Heart right ventricle (tissue), 16 donors: Measurements from ENCODE around the gene SMARCA4. TPM values are rescaled to one million over a fixed set of nuclear protein-coding genes. Genes with fewer than 3 reads are reported as not detected.

Source experiments
- ATAC-seq, 8 donors: fragments of 200-7000 bp; cut with Tn5 transposase; one replicate each; pipeline ENCODE4 v1.9.1; 2020; ENCODE audit warnings: mild to moderate bottlenecking in 8 of 8, moderate library complexity in 8 of 8, moderate number of reproducible peaks in 1 of 8
- DNase-seq, 2 donors: peaks; one replicate each; pipeline ENCODE4 v3.0.0-alpha.2; 2020
- H3K27ac ChIP-seq, 10 donors: fragments of 200-600 bp; sonication (generic) in 2 of 10; one replicate each; pipeline versions ENCODE4 v1.5.0 to v1.8.0; 2020 to 2022; ENCODE audit warnings: mild to moderate bottlenecking in 3 of 10
- H3K27me3 ChIP-seq, 7 donors: fragments of 200-600 bp; one replicate each; pipeline ENCODE4 v1.8.0; 2021 to 2022; ENCODE audit warnings: mild to moderate bottlenecking in 2 of 7
- H3K36me3 ChIP-seq, 9 donors: fragments of 200-600 bp; sonication (generic) in 1 of 9; one replicate each; pipeline versions ENCODE4 v1.5.0 to v1.8.0; 2020 to 2022; ENCODE audit warnings: mild to moderate bottlenecking in 2 of 9
- H3K4me1 ChIP-seq, 9 donors: fragments of 200-600 bp; sonication (generic) in 1 of 9; one replicate each; pipeline versions ENCODE4 v1.5.0 to v1.8.0; 2020 to 2022; ENCODE audit warnings: mild to moderate bottlenecking in 4 of 9
- H3K4me3 ChIP-seq, 10 donors: fragments of 200-600 bp; sonication (generic) in 2 of 10; one replicate each; pipeline versions ENCODE4 v1.5.0 to v1.8.0; 2020 to 2022; ENCODE audit warnings: mild to moderate bottlenecking in 7 of 10, moderate library complexity in 2 of 10
- H3K9me3 ChIP-seq, 11 donors: fragments of 200-600 bp in 10 of 11; sonication (generic) in 2 of 11; one replicate each; pipeline versions ENCODE4 v1.5.0 to v1.8.0; 2013 to 2022; ENCODE audit warnings: mild to moderate bottlenecking in 2 of 11, control low read depth in 1 of 11, moderate library complexity in 1 of 11
- WGBS, 2 donors: extraction: QIAGEN DNeasy Blood & Tissue Kit; methylation state at CpG; one replicate each; pipeline ENCODE4 v1.1.7; 2013; ENCODE audit warnings: inconsistent platforms in 1 of 2; 5-methylcytosine and 5-hydroxymethylcytosine counted together
- intact Hi-C, 10 donors: fragments of 100-400 bp; cut with DNase I; formaldehyde crosslinking; loops; one replicate each; pipeline versions ENCODE4 v1.11.1 to v1.14.2; 2022
- polyA plus RNA-seq, 2 donors: library from polyadenylated mRNA; stranded (reverse); fragments of 200-250 nt; gene quantifications; one replicate each; pipeline ENCODE4 v1.2.3, GENCODE V29; 2013
- total RNA-seq, 10 donors: library from RNA; stranded (reverse); fragmentation: NEBNext Ultra II Directional in 3 of 10; extraction: Animal tissue kit (Norgen Biotek cat#: 25700) in 3 of 10; gene quantifications; one replicate each; pipeline versions ENCODE4 v1.2.1 to v1.2.4, GENCODE V29; 2021 to 2023
- TF ChIP-seq, protein P1 (sequence below), 9 donors: fragments of 200-600 bp; sonication (generic) in 2 of 9; IDR thresholded peaks; one replicate each; pipeline versions ENCODE4 v1.5.0 to v1.8.0; 2021 to 2022; ENCODE audit warnings: antibody characterized with exemption in 9 of 9, mild to moderate bottlenecking in 5 of 9, moderate library complexity in 1 of 9
- donor health status: Arrhythmogenic right ventricular cardiomyopathy.
- donor health status: ischemic (EF 13 %, LVEDD 7.1; RV severe dilation, severe dysfunction).
- donor health status: healthy with polysubstance abuse.
- donor health status: DM: no; HTN: yes; CAD: no.
- donor health status: DM: no; HTN: no; CAD: no.
- donor health status: ischemic (EF 25% LVEDD 6.9; RV normal size, moderate dysfunction).
- donor health status: ischemic (EF 25% LVEDD 5.7; RV mildly dilated, moderate dysfunction).
- donor health status: healthy.
- donor health status: DM: yes; HTN: yes; CAD: no.
- donor health status: Ischemic cardiomyopathy.
- donor health status: ischemic (EF 35%, LVEDD 5.7; RV mildly dilated, moderate dysfunction).
- donor health status: nonischemic (EF 11% LVEDD 7.7; RV severe dilation, severe dysfunction).
- donor health status: DM: yes; HTN: yes; CAD: no.
- donor health status: PGD.
- donor health status: ischemic (EF 29% LVEDD 5.4; RV normal size, mild dysfunction).
- donor health status: nonischemic (EF 23%, LVEDD 6.1; RV moderate dilation, normal function).

The SMARCA4 gene
- total and polyA plus RNA-seq, 12 donors, result 35.2 to 64.8 (median 44.5) TPM

DNA sequence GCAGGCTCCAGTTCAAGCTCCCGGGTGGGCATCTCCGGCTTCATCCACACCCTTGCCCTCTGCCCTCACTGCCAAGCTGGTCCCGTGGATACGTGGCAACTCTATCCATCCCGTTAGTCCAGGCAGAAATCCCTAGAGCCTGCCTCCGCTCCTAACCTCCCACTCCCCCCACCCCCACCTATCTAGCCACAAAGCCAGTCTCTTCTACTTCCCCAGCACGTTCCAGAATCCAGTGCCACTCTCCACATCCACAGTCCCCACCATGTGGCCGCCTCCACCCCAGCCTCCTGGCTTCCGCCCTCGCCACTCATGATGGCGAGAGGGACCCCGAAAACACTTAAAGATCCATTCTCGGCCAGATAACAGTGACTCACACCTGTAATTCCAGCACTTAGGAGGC is 36.2 kb upstream of the SMARCA4 start:
- Histone ChIP-seq H3K4me1 (peaks cover 9 to 19% (median 14%) of the 10 kb centered on the region in 9 donors), H3K4me3 (no peak overlapping the region), H3K27ac (no peak overlapping the region), H3K27me3 (no peaks in the 10 kb centered on the region), H3K36me3 (peaks cover 0 to 63% (median 11%) of the 10 kb centered on the region in 9 donors), H3K9me3 (no peaks in the 10 kb centered on the region)
- DNase-seq (no peak), ATAC-seq (no peak)
- TF ChIP-seq, protein P1, sequence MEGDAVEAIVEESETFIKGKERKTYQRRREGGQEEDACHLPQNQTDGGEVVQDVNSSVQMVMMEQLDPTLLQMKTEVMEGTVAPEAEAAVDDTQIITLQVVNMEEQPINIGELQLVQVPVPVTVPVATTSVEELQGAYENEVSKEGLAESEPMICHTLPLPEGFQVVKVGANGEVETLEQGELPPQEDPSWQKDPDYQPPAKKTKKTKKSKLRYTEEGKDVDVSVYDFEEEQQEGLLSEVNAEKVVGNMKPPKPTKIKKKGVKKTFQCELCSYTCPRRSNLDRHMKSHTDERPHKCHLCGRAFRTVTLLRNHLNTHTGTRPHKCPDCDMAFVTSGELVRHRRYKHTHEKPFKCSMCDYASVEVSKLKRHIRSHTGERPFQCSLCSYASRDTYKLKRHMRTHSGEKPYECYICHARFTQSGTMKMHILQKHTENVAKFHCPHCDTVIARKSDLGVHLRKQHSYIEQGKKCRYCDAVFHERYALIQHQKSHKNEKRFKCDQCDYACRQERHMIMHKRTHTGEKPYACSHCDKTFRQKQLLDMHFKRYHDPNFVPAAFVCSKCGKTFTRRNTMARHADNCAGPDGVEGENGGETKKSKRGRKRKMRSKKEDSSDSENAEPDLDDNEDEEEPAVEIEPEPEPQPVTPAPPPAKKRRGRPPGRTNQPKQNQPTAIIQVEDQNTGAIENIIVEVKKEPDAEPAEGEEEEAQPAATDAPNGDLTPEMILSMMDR (IDR thresholded peaks at IDR 0.05), result no peak
- intact Hi-C loops, result loop anchor here in 1 of 10 donors (10.0 kb wide), 1 partner anchor 50 kb away; the partner anchor contains the start of gene CARM1
- 84 to 85% methylated on average over 13 of the region's 13 CpGs for WGBS, 2 donors

- ATAC-seq, result peak in 5 of 8 donors; percentile 3 to 13 (median 8)
Measured at GRCh38 chr19:10927730-10928562, 32.9 kb upstream of the SMARCA4 start.

DNA sequence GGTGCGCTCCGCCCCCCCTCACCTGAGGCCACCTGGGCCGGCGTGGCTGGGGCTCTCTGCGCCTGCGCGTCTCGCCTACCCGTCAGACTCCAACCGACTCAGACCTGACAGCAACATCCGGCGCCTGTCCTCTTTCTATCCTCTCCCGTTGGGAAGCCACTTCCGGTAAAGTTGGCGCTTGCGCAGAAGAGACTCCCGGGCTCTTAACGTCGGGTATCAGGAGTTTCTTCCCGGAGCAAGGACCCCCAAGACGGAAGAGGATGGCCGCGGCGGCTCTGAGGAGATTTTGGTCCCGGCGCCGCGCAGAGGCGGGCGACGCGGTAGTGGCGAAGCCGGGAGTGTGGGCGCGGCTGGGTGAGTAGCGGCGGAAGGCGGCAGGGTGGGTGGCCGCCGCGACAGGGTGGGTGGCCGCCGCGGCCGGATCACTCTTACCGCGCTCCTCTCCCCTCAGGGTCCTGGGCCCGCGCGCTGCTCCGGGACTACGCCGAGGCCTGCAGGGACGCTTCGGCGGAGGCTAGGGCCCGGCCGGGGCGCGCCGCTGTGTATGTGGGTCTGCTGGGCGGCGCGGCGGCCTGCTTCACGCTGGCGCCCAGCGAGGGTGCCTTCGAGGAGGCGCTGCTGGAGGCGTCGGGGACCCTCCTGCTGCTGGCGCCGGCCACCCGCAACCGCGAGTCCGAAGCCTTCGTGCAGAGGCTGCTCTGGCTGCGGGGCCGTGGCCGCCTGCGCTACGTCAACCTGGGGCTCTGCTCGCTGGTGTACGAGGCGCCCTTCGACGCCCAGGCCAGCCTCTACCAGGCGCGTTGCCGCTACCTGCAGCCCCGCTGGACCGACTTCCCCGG is 32.0 kb upstream of the SMARCA4 start, which contains the start of the genes TIMM29 and YIPF2:
Gene TIMM29, plus strand, starts transcription at position 249 of the 839 bp plus-strand sequence. Its CDS starts 12 bp downstream, at position 261.
Gene YIPF2, minus strand, starts transcription at position 77 of the 839 bp plus-strand sequence. CDS start 229 bp downstream, outside the sequence.
- Histone ChIP-seq H3K36me3 (peaks cover 0 to 58% (median 5%) of the 10 kb centered on the region in 9 donors), H3K9me3 (no peaks in the 10 kb centered on the region), H3K27ac (peak within 1 kb of the TSS; percentile 65 to 93 (median 87)), H3K4me3 (peak within 1 kb of the TSS; percentile 88 to 100 (median 98)), H3K27me3 (no peaks in the 10 kb centered on the region), H3K4me1 (peaks cover 10 to 32% (median 20%) of the 10 kb centered on the region in 9 donors)
- intact Hi-C loops, result loop anchor here in 8 of 10 donors (5.0 to 10.0 kb wide), 4 partner anchors 46 to 56 kb away; partner anchors contain the start of gene CARM1 (in 5 of the 8)
- ATAC-seq (peak; percentile 94 to 98 (median 98)), DNase-seq (peak; percentile 94 to 98)
- TF ChIP-seq, protein P1 (IDR thresholded peaks at IDR 0.05), result no peak
- WGBS, 2 donors, result 0% methylated on average over 82 to 96 of the region's 96 CpGs

More at GRCh38 chr19:10927730-10928562, 32.9 kb upstream of the SMARCA4 start:
- intact Hi-C loops, result loop anchor here in 8 of 10 donors (5.0 to 10.0 kb wide), 4 partner anchors 46 to 56 kb away; partner anchors contain the start of gene CARM1 (in 5 of the 8)
- peak overlapping the region in 9 of 10 donors; percentile 72 to 93 (median 87) for H3K27ac ChIP-seq
- 10% methylated on average over 47 of the region's 47 CpGs for WGBS, 2 donors
- peak overlapping the region; percentile 88 to 100 (median 98) for H3K4me3 ChIP-seq
- no peaks in the 10 kb centered on the region for H3K27me3 ChIP-seq
- TF ChIP-seq, protein P1 (IDR thresholded peaks at IDR 0.05), result no peak
- H3K9me3 ChIP-seq, result no peaks in the 10 kb centered on the region
- peaks cover 10 to 32% (median 20%) of the 10 kb centered on the region in 9 donors for H3K4me1 ChIP-seq
- no peak for DNase-seq
- H3K36me3 ChIP-seq, result peaks cover 0 to 58% (median 5%) of the 10 kb centered on the region in 9 donors
